Measurements from ENCODE around the gene ITGA3. TPM values are rescaled to one million over a fixed set of nuclear protein-coding genes. Genes with fewer than 3 reads are reported as not detected.
A peak's percentile ranks its signal among the peaks of the same experiment; 100 is the strongest.

Gene ITGA3
- total and polyA plus RNA-seq, 2 of the 13 experiments (the other 11 are each of a cell fraction or from before 2014, with no cell fraction given), result 0.48 to 0.69 TPM

DNA sequence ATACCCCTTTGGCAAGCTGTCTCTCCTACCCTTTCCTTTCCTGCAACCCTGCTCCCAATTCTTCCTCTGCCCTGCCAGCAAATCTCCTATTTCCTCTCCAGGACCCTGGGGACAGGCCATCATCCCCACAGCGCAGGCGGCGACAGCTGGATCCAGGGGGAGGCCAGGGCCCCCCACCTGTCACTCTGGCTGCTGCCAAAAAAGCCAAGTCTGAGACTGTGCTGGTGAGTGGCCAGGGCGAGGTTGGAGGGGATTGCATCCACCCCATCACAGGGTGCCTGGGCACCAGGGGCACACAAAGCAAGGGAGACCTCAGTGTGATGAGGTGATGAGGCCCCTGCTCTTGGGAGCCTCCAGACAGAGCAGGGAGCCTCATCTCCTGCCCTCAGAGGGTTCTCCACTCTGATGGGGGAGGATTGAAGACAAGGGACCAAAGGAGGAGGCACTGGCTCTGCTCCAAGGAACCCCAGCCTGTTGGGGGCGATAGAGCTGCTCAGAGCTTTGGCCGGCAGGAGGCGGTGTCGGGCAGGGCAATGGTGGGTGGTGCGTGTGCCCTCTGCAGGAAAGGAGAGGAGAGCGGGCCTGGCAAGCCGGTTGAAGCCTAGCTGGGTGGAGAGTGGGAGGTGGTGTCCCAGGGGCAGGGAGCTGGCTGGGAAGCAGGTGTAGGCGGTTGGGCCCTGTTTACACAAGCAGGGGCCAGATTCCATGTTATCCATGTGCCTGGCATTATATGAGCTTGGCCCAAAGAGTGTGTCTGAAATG is 23.6 kb downstream of the ITGA3 start (continued):
- TF ChIP-seq, protein P1, sequence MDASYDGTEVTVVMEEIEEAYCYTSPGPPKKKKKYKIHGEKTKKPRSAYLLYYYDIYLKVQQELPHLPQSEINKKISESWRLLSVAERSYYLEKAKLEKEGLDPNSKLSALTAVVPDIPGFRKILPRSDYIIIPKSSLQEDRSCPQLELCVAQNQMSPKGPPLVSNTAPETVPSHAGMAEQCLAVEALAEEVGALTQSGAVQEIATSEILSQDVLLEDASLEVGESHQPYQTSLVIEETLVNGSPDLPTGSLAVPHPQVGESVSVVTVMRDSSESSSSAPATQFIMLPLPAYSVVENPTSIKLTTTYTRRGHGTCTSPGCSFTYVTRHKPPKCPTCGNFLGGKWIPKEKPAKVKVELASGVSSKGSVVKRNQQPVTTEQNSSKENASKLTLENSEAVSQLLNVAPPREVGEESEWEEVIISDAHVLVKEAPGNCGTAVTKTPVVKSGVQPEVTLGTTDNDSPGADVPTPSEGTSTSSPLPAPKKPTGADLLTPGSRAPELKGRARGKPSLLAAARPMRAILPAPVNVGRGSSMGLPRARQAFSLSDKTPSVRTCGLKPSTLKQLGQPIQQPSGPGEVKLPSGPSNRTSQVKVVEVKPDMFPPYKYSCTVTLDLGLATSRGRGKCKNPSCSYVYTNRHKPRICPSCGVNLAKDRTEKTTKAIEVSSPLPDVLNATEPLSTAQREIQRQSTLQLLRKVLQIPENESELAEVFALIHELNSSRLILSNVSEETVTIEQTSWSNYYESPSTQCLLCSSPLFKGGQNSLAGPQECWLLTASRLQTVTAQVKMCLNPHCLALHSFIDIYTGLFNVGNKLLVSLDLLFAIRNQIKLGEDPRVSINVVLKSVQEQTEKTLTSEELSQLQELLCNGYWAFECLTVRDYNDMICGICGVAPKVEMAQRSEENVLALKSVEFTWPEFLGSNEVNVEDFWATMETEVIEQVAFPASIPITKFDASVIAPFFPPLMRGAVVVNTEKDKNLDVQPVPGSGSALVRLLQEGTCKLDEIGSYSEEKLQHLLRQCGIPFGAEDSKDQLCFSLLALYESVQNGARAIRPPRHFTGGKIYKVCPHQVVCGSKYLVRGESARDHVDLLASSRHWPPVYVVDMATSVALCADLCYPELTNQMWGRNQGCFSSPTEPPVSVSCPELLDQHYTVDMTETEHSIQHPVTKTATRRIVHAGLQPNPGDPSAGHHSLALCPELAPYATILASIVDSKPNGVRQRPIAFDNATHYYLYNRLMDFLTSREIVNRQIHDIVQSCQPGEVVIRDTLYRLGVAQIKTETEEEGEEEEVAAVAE (CRISPR knock-in tag; IDR thresholded peaks at IDR 0.05; ENCODE audit: borderline replicate concordance), result no peak
- TF ChIP-seq SP2 (CRISPR knock-in tag; IDR thresholded peaks at IDR 0.05) (no peak), ZNF44 (CRISPR knock-in tag; IDR thresholded peaks at IDR 0.05) (no peak), RCOR2 (CRISPR knock-in tag; IDR thresholded peaks at IDR 0.05) (no peak), ZSCAN20 (CRISPR knock-in tag; IDR thresholded peaks at IDR 0.05; ENCODE audit: borderline replicate concordance) (no peak), FOXP1 (IDR thresholded peaks at IDR 0.05) (no peak), FOXP1 (CRISPR knock-in tag; IDR thresholded peaks at IDR 0.05) (no peak), GLI4 (CRISPR knock-in tag; IDR thresholded peaks at IDR 0.05; ENCODE audit: borderline replicate concordance) (no peak), NCOA1 (CRISPR knock-in tag; IDR thresholded peaks at IDR 0.05) (no peak), ZMYM4 (CRISPR knock-in tag; IDR thresholded peaks at IDR 0.05) (peak; percentile 88), ZC3H4 (CRISPR knock-in tag; IDR thresholded peaks at IDR 0.05; ENCODE audit: borderline replicate concordance) (no peak), ELF4 (CRISPR knock-in tag; IDR thresholded peaks at IDR 0.05; ENCODE audit: borderline replicate concordance) (no peak), ZFP82 (CRISPR knock-in tag; IDR thresholded peaks at IDR 0.05; ENCODE audit: borderline replicate concordance) (no peak), ZNF850 (CRISPR knock-in tag; conservative IDR thresholded peaks at IDR 0.05) (no peak), MEF2D (CRISPR knock-in tag; IDR thresholded peaks at IDR 0.05) (no peak), ZNF225 (CRISPR knock-in tag; IDR thresholded peaks at IDR 0.05) (no peak), NRL (CRISPR knock-in tag; IDR thresholded peaks at IDR 0.05; ENCODE audit: borderline replicate concordance) (no peak; the same call in 1 of the 2 replicates)
- TF ChIP-seq, protein P2, sequence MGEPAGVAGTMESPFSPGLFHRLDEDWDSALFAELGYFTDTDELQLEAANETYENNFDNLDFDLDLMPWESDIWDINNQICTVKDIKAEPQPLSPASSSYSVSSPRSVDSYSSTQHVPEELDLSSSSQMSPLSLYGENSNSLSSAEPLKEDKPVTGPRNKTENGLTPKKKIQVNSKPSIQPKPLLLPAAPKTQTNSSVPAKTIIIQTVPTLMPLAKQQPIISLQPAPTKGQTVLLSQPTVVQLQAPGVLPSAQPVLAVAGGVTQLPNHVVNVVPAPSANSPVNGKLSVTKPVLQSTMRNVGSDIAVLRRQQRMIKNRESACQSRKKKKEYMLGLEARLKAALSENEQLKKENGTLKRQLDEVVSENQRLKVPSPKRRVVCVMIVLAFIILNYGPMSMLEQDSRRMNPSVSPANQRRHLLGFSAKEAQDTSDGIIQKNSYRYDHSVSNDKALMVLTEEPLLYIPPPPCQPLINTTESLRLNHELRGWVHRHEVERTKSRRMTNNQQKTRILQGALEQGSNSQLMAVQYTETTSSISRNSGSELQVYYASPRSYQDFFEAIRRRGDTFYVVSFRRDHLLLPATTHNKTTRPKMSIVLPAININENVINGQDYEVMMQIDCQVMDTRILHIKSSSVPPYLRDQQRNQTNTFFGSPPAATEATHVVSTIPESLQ (CRISPR knock-in tag; conservative IDR thresholded peaks at IDR 0.05), result no peak
- TF ChIP-seq, protein P3, sequence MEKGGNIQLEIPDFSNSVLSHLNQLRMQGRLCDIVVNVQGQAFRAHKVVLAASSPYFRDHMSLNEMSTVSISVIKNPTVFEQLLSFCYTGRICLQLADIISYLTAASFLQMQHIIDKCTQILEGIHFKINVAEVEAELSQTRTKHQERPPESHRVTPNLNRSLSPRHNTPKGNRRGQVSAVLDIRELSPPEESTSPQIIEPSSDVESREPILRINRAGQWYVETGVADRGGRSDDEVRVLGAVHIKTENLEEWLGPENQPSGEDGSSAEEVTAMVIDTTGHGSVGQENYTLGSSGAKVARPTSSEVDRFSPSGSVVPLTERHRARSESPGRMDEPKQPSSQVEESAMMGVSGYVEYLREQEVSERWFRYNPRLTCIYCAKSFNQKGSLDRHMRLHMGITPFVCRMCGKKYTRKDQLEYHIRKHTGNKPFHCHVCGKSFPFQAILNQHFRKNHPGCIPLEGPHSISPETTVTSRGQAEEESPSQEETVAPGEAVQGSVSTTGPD (CRISPR knock-in tag; IDR thresholded peaks at IDR 0.05), result no peak
- TF ChIP-seq, protein P4, sequence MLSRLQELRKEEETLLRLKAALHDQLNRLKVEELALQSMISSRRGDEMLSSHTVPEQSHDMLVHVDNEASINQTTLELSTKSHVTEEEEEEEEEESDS (CRISPR knock-in tag; IDR thresholded peaks at IDR 0.05; ENCODE audit: borderline replicate concordance), result no peak
- TF ChIP-seq, protein P5, sequence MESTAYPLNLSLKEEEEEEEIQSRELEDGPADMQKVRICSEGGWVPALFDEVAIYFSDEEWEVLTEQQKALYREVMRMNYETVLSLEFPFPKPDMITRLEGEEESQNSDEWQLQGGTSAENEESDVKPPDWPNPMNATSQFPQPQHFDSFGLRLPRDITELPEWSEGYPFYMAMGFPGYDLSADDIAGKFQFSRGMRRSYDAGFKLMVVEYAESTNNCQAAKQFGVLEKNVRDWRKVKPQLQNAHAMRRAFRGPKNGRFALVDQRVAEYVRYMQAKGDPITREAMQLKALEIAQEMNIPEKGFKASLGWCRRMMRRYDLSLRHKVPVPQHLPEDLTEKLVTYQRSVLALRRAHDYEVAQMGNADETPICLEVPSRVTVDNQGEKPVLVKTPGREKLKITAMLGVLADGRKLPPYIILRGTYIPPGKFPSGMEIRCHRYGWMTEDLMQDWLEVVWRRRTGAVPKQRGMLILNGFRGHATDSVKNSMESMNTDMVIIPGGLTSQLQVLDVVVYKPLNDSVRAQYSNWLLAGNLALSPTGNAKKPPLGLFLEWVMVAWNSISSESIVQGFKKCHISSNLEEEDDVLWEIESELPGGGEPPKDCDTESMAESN (CRISPR knock-in tag; conservative IDR thresholded peaks at IDR 0.05), result peak; percentile 80
